ENCODE data around the gene IDUA.

GRCh38 chr4:973431-974397 lies 13.1 kb upstream of the IDUA start, which contains the start of gene DGKQ:
- TF ChIP-seq POLR2AphosphoS5 (IDR thresholded peaks at IDR 0.05; ENCODE audit: low read depth, low read length): no peak
- TF ChIP-seq POLR2A (IDR thresholded peaks at IDR 0.05; ENCODE audit: low read depth, low read length): no peak
- no peak for TF ChIP-seq TAF1 (IDR thresholded peaks at IDR 0.05; ENCODE audit: low read depth, low read length)
- no peak for TF ChIP-seq PAX5 (IDR thresholded peaks at IDR 0.05; ENCODE audit: insufficient read depth, low read length, severe bottlenecking)

Data from GM12891 (cell line).